Hematopoietic multipotent progenitor cell treated with erythropoietin and hydrocortisone succinate and interleukin-3 and kit ligand, for 6 days (in vitro differentiated cells): Measurements from ENCODE around the gene SERPINB6.
"Not testable (repeated sequence)": the region's sequence is repeated elsewhere in the genome, so short reads cannot be mapped to it uniquely, and the experiment has no call there.

ENCODE experiments used
- DNase-seq: peaks from one replicate; pipeline ENCODE4 v3.0.0-alpha.2; 2015

SERPINB6 gene

DNA sequence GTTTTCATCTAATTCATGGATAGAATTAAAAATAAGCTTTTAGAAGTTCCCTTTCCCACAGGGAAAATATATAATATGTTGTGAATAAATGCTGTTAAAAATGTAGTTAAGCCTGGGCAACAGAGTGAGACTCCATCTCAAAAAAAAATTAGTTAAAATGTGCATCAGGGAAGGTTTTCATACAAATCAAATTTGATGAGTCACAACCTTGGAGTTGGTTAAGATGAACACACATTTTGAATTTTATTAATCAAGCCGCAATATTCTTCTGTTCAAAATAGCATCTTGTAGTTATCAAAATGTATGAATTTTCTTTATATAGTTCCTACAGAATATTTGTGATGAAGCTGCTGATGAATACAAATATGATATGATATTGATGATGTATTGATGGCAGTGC lies 37.3 kb downstream of the SERPINB6 start:
- DNase-seq: no peak

DNA sequence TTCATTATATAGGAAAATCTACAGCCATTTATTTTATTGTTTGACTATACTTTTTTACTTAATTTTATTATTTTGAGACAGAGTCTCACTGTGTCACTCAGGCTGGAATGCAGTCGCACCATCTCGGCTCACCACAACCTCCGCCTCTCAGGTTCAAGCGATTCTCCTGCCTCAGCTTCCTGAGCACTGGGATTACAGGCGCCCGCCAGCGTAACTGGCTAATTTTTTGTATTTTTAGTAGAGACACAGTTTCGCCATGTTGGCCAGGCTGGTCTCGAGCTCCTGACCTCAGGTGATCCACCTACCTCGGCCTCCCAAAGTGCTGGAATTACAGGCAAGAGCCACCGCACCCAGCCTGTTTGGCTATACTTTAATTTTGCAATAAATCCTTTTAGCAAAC lies 38.5 kb downstream of the SERPINB6 start:
- DNase-seq: not testable (repeated sequence)

- peak; percentile 88 for DNase-seq
Measured at GRCh38 chr6:2931970-2932748, 39.2 kb downstream of the SERPINB6 start.

DNA sequence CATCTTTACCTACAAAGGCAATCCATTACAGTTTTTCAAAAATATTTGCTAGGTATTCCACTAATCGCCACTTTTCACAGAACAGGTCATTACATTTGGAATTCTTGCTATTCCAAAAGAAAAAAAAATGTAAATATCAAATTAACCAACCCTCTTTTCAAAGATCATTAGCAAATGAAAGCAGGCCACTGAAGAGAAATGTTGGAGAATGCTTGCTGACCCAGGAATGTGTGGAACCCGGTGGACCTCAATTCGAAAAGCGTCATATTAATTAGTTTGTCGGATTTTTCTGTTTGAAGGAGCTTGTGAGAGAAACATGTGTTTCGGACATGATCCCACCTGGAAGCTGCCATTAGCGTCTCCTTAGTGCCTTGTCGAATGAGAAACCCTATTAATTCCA lies 40.3 kb downstream of the SERPINB6 start:
- DNase-seq: no peak

DNA sequence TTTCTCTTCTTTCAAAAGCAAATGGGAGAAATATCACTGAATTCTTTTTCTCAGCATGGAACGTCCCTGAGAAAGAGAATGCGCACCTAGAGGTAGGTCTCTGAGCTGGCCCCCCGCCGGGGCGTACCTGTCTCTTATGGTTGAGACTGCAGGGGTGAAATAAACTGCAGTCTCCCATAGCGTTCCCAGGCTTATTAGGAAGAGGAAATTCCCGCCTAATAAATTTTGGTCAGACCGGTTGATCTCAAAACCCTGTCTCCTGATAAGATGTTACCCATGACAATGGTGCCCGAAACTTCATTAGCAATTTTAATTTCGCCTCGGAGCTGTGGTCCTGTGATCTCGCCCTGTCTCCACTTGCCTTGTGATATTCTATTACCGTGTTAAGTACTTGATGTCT lies 43.4 kb downstream of the SERPINB6 start:
- not testable (repeated sequence) for DNase-seq

DNA sequence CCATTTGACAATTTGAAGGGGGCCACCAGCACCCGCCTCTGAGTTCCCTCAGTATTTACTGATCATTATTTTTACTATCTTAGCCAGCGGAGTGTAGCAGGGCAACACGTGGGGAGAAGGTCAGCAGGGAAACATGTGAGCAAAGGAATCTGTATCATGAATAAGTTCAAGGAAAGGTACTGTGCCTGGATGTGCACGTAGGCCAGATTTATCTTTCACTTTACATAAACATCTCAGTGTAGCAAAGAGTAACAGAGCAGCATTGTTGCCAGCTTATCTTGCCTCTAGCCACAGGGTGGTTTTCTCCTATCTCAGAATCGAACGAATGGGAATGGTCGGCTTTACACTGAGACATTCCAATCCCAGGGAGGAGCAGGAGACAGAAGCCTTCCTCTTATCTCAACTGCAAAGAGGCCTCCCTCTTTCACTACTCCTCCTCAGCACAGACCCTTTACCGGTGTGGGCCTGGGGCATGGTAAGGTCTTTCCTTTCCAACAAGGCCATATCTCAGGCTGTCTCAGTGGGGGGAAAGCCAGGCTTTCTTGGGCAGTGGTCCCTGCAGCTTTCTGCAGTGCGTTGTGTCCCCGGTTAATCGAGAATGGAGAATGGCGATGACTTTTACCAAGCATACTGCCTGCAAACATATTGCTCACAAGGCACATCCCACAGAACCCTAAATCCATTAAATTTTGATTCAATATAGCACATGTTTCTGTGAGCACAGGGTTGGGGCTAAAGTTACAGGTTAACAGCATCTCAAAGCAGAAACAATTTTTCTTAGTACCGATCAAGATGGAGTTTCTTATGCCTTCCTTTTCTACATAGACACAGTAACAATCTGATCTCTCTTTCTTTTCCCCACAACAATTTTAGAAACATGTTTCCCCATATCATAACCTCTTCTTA lies 45.3 kb downstream of the SERPINB6 start:
- peak; percentile 32 for DNase-seq

- no peak for DNase-seq
Measured at GRCh38 chr6:2921520-2922115, 49.7 kb downstream of the SERPINB6 start.

- DNase-seq: no peak
Measured at GRCh38 chr6:2920671-2921112, 50.7 kb downstream of the SERPINB6 start.

DNA sequence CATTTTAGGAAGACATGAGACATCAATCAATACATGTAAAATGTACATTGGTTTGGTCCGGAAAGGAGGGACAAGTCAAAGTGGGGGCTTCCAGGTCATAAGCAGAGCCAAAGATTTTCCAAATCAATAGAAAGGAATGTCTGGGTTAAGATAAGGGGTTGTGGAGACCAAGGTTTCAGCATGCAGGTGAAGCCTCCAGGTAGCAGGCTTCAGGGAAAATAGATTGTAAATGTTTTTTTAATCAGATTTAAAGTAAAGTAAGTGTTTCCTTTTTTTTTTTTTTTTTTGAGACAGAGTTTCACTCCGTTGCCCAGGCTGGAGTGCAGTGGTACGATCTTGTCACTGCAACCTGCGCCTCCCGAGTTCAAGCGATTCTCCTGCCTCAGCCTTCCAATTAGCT lies 51.5 kb downstream of the SERPINB6 start:
- no peak for DNase-seq

GRCh38 chr6:2919401-2919800 lies 52.0 kb downstream of the SERPINB6 start:
- DNase-seq: no peak

- peak; percentile 44 for DNase-seq
Measured at GRCh38 chr6:2918936-2919335, 52.4 kb downstream of the SERPINB6 start.

- DNase-seq: no peak
Measured at GRCh38 chr6:2917801-2918445, 53.4 kb downstream of the SERPINB6 start.

GRCh38 chr6:2917065-2917464 lies 54.3 kb downstream of the SERPINB6 start:
- peak; percentile 25 for DNase-seq

DNA sequence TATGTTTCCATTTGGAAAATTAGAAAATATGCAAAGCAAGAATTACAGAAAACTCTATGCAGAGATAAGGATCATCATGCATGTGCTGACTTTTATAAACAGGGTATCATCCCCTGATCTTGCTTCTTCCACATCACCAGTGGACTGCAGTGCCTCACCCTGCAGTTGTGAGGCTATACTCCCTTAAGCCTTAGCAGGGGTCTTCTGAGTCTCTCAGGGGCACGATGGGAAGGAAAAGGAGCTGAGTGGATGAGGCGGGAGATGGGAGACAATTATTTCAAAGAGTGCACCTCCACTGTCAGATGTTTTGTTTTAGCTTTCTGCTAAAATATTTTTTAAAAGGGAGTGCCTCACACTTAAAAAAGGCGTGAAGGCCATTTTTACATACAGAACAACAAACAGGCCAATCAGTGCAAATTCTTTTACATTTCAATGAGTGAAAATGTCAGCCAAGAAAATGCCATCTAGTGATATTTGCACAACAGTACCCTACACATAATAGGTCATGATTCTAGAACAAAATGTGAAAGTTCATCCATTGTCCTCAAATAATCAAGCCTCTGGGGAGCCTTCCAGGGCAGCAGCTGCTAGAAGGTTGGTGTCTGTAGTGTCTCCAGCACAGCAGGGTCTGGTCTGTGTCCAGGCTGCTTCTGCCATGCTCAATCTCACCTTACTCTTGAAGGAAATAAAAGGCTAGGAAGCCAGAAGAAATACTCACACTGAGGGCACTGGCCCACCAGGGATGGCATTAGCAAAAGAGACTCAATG lies 55.0 kb downstream of the SERPINB6 start:
- no peak for DNase-seq

DNA sequence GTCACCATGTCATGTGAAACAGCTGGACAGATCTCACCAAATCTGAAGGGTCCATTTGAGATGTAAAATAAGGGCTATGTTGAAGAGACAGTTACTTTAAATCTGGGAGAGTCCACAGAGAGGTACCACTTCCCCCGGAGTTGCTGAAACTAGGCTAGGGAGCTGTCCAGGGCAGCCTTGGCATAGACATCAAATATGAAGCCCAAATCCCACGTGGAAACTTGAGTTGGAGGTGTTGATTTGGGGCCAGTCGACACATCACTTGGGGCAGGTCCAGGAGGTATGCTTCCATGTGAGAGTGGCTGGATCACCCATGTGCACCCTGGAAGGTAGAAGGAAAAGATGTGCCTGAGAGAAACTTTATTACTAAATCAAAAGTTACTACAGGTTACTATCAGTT lies 56.2 kb downstream of the SERPINB6 start:
- DNase-seq: no peak

- DNase-seq: no peak
Measured at GRCh38 chr6:2914318-2914660, 57.1 kb downstream of the SERPINB6 start.

GRCh38 chr6:2913621-2914317 lies 57.6 kb downstream of the SERPINB6 start:
- no peak for DNase-seq

DNA sequence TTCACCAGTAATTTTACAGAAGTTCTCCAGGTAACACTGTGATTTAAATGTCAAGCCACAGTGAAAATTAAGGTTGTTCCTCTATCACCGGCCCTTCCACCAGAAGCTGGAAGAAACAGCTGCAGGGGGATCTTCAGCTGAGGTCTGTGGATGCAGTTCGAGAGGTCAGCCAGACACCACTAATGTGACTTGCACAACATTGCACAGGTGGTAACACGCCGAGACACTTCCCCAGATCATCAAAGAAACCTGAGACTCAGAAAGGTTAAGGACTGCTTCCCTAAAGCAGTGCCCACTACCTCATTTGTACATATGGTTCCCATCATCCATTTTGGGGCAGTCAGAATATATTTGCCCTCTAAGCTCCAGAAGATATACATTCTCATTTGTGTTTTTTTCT lies 60.2 kb downstream of the SERPINB6 start:
- no peak for DNase-seq

- DNase-seq: no peak
Measured at GRCh38 chr6:2909718-2910117, 61.6 kb downstream of the SERPINB6 start.

- not testable (repeated sequence) for DNase-seq
Measured at GRCh38 chr6:2909051-2909606, 62.2 kb downstream of the SERPINB6 start.

DNA sequence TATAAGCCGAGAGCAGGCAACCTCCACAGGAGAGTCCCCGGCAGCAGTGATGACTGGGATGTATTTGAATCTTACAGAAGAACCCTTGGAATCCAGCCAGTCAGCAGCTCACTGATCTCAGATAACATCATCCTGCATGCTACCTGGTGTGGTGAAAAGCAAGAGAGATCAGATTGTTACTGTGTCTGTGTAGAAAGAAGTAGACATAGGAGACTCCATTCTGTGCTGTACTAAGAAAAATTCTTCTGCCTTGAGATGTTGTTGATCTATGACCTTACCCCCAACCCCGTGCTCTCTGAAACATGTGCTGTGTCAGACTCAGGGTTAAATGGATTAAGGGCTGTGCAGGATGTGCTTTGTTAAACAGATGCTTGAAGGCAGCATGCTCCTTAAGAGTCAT lies 62.9 kb downstream of the SERPINB6 start:
- not testable (repeated sequence) for DNase-seq
